HepG2 (cell line): ENCODE results near the gene IL36A. TPM values are rescaled to one million over a fixed set of nuclear protein-coding genes. Genes with fewer than 3 reads are reported as not detected.

Experiments
- AHDC1 ChIP-seq: sonication (generic); formaldehyde crosslinking; IDR thresholded peaks from 2 replicates; pipeline ENCODE4 v1.5.1; 2020; ENCODE audit warnings: mild to moderate bottlenecking, missing genetic modification reagents, borderline replicate concordance
- ATF1 ChIP-seq: IDR thresholded peaks from 2 replicates; pipeline ENCODE4 v1.6.1; 2016; ENCODE audit warnings: mild to moderate bottlenecking, control low read depth
- CREB1 ChIP-seq, 2 experiments: fragments of 450-650 bp in 1 of 2; IDR thresholded peaks; 2 replicates each; pipeline ENCODE4 v1.6.1; 2016 to 2017; ENCODE audit warnings: control low read depth in 1 of 2, mild to moderate bottlenecking in 1 of 2, missing compliant biosample characterization in 1 of 2, missing genetic modification characterization in 1 of 2
- FOXA3 ChIP-seq: IDR thresholded peaks from 2 replicates; pipeline ENCODE4 v1.6.1; 2016; ENCODE audit warnings: missing genetic modification reagents, missing compliant biosample characterization
- GATAD2A ChIP-seq: IDR thresholded peaks from 2 replicates; pipeline ENCODE4 v1.6.1; 2016
- HNF4G ChIP-seq, 2 experiments: sonication (generic) in 1 of 2; formaldehyde crosslinking in 1 of 2; IDR thresholded peaks; 2 replicates each; pipeline versions ENCODE4 v1.4.0 to v1.6.1; 2011 to 2020; ENCODE audit warnings: borderline replicate concordance in 2 of 2, low read depth in 2 of 2, mild to moderate bottlenecking in 2 of 2, low read length in 1 of 2, missing genetic modification reagents in 1 of 2, moderate library complexity in 1 of 2
- HOXA3 ChIP-seq: sonication (generic); formaldehyde crosslinking; IDR thresholded peaks from 2 replicates; pipeline ENCODE4 v1.5.0; 2020; ENCODE audit warnings: missing genetic modification reagents
- NCOA2 ChIP-seq: sonication (generic); formaldehyde crosslinking; IDR thresholded peaks from 2 replicates; pipeline ENCODE4 v1.8.0; 2022; ENCODE audit warnings: inconsistent platforms
- PAXIP1 ChIP-seq: sonication (generic); formaldehyde crosslinking; conservative IDR thresholded peaks from 2 replicates; pipeline ENCODE4 v1.4.0; 2020; ENCODE audit warnings: mild to moderate bottlenecking, missing genetic modification reagents, moderate library complexity
- PRMT3 ChIP-seq: sonication (generic); formaldehyde crosslinking; IDR thresholded peaks from 2 replicates; pipeline ENCODE4 v1.8.1; 2022; ENCODE audit warnings: low read depth, mild to moderate bottlenecking, moderate library complexity, missing genetic modification reagents, borderline replicate concordance
- RBAK ChIP-seq: sonication (generic); formaldehyde crosslinking; IDR thresholded peaks from 2 replicates; pipeline ENCODE4 v1.5.1; 2020; ENCODE audit warnings: mild to moderate bottlenecking, missing genetic modification reagents
- SALL1 ChIP-seq: sonication (generic); formaldehyde crosslinking; IDR thresholded peaks from 2 replicates; pipeline ENCODE4 v1.8.0; 2022; ENCODE audit warnings: mild to moderate bottlenecking, missing genetic modification reagents
- SOX5 ChIP-seq: IDR thresholded peaks from 2 replicates; pipeline ENCODE4 v1.6.1; 2016; ENCODE audit warnings: borderline replicate concordance
- TP53 ChIP-seq: sonication (generic); formaldehyde crosslinking; conservative IDR thresholded peaks from 2 replicates; pipeline ENCODE4 v1.4.0; 2020; ENCODE audit warnings: missing genetic modification reagents
- UBTF ChIP-seq: sonication (generic); formaldehyde crosslinking; IDR thresholded peaks from 2 replicates; pipeline ENCODE4 v1.4.0; 2020; ENCODE audit warnings: mild to moderate bottlenecking, missing genetic modification reagents
- ZBTB42 ChIP-seq: sonication (generic); formaldehyde crosslinking; IDR thresholded peaks from 2 replicates; pipeline ENCODE4 v1.5.0; 2020; ENCODE audit warnings: mild to moderate bottlenecking, missing genetic modification reagents
- ZNF550 ChIP-seq: sonication (generic); formaldehyde crosslinking; IDR thresholded peaks from 2 replicates; pipeline ENCODE4 v1.4.0; 2020; ENCODE audit warnings: mild to moderate bottlenecking, missing genetic modification reagents, borderline replicate concordance
- ZNF749 ChIP-seq: sonication (generic); formaldehyde crosslinking; IDR thresholded peaks from 2 replicates; pipeline ENCODE4 v1.8.0; 2022; ENCODE audit warnings: mild to moderate bottlenecking, missing genetic modification reagents, moderate library complexity, borderline replicate concordance
- polyA plus RNA-seq, 8 experiments: library from polyadenylated mRNA; depleted of rRNA in 3 of 8; stranded (reverse) in 7 of 8; unstranded in 1 of 8; fragments of >200 nt; fragmentation: Illumina TruSeq in 4 of 8; extraction: Trizol in 4 of 8; gene quantifications; 2 replicates each; pipeline versions ENCODE4 v1.2.1 to v1.2.3, GENCODE V29; 2011 to 2016; ENCODE audit warnings: low read depth in 4 of 8, missing spikeins in 1 of 8, mixed read lengths in 1 of 8; ENCODE audit not compliant: insufficient read depth in 1 of 8
- total RNA-seq, 5 experiments: library from RNA; depleted of rRNA; stranded (reverse); fragments of >200 nt; fragmentation: Illumina TruSeq; extraction: Trizol; gene quantifications; 2 replicates each; pipeline ENCODE4 v1.2.3, GENCODE V29; 2016; ENCODE audit warnings: low read depth in 1 of 5

The IL36A gene
- total and polyA plus RNA-seq, 2 of the 13 experiments (the other 11 are each of a cell fraction or from before 2014, with no cell fraction given) = not detected

- peak; percentile 70 for TF ChIP-seq CREB1 (IDR thresholded peaks at IDR 0.05)
- TF ChIP-seq CREB1 (CRISPR knock-in tag; IDR thresholded peaks at IDR 0.05) = no peak
- TF ChIP-seq ATF1 (CRISPR knock-in tag) = 0 out of 2 replicates have a peak, but pooled peaks have one; percentile 21
- TF ChIP-seq NCOA2 (CRISPR knock-in tag) = no peak
- TF ChIP-seq PRMT3 = no peak
- TF ChIP-seq ZNF550 = no peak
- peak; percentile 37; the same call in 1 of the 2 replicates for TF ChIP-seq FOXA3 (CRISPR knock-in tag)
- TF ChIP-seq UBTF (CRISPR knock-in tag) = no peak
- no peak for TF ChIP-seq TP53 (CRISPR knock-in tag)
- peak; percentile 44; the same call in 1 of the 2 replicates for TF ChIP-seq SOX5 (CRISPR knock-in tag)
- TF ChIP-seq HOXA3 (CRISPR knock-in tag) = peak; percentile 53; the same call in 1 of the 2 replicates
- TF ChIP-seq AHDC1 (CRISPR knock-in tag) = peak; percentile 54; the same call in 1 of the 2 replicates
- no peak for TF ChIP-seq RBAK (CRISPR knock-in tag)
- 0 out of 2 replicates have a peak, but pooled peaks have one; percentile 25 for TF ChIP-seq GATAD2A (CRISPR knock-in tag)
- peak; percentile 37; the same call in 1 of the 2 replicates for TF ChIP-seq SALL1 (CRISPR knock-in tag)
- no peak for TF ChIP-seq ZNF749 (CRISPR knock-in tag)
- TF ChIP-seq PAXIP1 (CRISPR knock-in tag) = peak; percentile 32; the same call in 1 of the 2 replicates
- TF ChIP-seq ZBTB42 (CRISPR knock-in tag) = no peak
- TF ChIP-seq HNF4G (IDR thresholded peaks at IDR 0.05; ENCODE audit: borderline replicate concordance, low read depth, low read length) = 0 out of 2 replicates have a peak, but pooled peaks have one; percentile 51
- TF ChIP-seq HNF4G (CRISPR knock-in tag; IDR thresholded peaks at IDR 0.05; ENCODE audit: borderline replicate concordance, low read depth) = no peak
These were observed 11.4 kb upstream of the IL36A start (continued) for GRCh38 chr2:112993831-112994230.
